GM18868 (cell line): Measurements from ENCODE around the gene RANBP9.

Experiments used
- ATAC-seq: cut with Tn5 transposase; IDR thresholded peaks from one replicate; pipeline ENCODE4 v1.9.1; 2021; ENCODE audit warnings: mild to moderate bottlenecking, moderate library complexity; ENCODE audit not compliant: unreplicated experiment

RANBP9 gene

GRCh38 chr6:13604546-13605416 is 106.9 kb downstream of the RANBP9 start:
- ATAC-seq: no peak

GRCh38 chr6:13604135-13604534 is 107.5 kb downstream of the RANBP9 start:
- no peak for ATAC-seq

DNA sequence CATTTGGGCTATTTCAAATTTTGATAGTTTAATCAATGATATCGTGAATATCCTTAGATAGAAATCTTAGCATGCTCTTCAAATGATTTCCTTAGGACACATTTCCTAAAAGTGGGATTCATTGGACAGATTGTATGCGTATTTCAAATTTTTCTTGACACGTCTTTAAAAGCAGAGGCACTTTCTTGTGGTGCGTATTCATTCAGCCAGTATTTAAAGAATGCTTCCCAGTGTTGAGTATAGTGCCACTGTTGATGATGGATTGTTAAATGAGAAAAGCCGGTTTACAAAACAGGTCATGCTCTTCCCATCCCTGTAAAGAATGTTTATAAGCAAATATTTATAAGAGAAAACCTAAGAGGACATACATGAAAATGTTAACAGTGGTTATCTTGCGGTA is 111.6 kb downstream of the RANBP9 start:
- ATAC-seq: no peak

GRCh38 chr6:13597073-13597472 is 114.6 kb downstream of the RANBP9 start:
- no peak for ATAC-seq

DNA sequence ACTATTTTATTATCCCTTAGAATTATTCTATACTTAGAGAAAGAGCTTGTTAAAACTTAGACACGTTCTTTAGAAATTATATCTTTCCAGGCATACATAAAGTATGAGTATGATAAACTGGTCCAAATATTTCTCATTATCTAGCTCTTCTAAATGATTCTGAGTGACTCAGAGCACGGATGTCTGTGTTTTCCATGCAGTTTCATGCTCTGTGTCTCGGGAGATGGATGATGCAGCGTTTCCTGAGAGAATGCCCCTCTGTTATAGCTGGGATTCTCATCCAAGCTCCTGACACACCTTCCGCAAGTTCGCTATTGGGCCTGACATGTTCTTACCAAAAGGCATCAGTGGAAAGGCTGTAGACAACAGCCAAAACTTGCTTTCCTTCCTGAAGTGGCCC is 117.9 kb downstream of the RANBP9 start:
- no peak for ATAC-seq

DNA sequence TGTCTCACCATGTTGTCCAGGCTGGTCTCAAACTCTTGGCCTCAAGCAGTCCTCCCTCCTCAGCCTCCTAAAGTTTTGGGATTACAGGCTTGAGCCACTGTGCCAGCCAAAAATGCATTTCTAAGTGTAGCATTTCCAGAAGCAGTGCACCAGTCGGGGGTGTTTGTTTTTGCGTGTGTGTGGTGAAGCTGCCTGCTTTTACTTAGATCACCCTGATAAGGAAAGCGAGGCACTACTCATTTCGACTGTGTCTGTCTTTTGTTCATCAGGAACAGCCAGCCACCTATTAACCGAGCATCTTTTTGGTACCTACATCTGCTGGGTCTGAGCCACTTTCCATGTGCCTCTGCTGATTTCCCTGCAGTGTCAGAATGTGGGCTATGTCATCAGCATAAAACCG is 118.5 kb downstream of the RANBP9 start:
- ATAC-seq: no peak

- ATAC-seq: no peak
These were observed 120.3 kb downstream of the RANBP9 start for GRCh38 chr6:13591205-13591921.

GRCh38 chr6:13590574-13591153 is 121.0 kb downstream of the RANBP9 start:
- no peak for ATAC-seq

DNA sequence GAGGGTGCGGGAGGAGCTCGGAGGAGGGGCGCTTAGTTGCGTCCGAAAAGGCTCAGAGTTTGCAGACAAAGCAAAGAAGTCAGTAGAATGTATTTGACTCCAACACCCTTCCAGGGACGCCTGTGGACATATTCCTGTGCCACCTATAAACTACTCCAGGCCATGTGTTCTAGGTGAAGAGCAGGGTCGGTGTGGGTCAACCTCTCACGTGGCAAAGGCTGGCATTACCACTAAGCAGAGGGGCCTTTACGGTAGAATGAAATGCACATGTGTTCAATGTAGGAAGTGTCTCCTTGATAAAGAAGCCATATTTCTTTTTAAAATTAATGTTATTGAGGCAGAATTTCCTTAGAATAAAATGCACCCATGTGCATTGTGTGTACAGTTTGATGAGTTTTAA is 121.8 kb downstream of the RANBP9 start:
- no peak for ATAC-seq

DNA sequence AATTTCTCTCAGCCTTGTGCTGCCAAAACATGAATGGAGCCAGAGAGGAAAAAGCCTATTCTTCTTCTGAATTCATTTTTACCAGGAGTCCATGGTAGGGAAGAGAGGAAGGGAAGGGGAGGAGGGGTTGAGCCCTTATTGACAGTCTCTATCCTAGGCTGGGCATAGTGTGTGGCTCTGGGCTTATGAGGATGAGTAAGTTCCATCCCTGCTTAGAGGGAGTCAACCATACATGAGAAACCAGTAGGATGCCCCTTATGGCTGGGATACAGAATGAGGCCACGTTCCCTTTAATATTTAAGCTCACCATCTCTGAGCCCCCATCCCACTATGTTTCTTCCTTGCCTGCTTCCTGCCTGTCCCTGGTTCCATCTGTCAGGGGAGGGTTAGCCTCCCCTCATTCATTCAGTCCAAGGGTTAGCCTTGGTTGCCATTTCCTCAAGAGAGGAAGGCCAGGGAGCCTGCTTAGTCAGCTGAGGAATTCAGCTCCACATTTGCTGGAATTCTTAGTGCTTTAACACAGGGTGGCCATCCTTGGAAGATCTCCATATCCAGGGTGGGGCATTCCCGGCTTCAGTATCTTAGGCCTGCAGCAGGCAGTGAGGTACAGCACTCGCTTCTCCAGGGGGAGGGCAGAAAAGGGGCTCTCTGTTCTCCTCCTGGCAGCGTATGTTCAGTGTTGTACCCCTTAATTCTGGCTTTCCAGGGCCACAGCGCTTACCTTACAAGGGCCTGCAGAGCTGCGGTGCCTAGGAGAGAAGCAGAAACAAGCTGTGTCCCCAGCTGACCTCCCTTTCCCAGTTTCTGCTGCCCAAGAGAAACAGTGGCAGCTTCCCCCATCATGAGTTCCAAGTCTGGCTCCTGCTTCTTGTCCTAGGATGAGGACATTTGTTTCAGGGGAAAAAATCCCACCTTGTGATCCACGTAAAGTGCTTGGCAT is 124.8 kb downstream of the RANBP9 start:
- no peak for ATAC-seq

DNA sequence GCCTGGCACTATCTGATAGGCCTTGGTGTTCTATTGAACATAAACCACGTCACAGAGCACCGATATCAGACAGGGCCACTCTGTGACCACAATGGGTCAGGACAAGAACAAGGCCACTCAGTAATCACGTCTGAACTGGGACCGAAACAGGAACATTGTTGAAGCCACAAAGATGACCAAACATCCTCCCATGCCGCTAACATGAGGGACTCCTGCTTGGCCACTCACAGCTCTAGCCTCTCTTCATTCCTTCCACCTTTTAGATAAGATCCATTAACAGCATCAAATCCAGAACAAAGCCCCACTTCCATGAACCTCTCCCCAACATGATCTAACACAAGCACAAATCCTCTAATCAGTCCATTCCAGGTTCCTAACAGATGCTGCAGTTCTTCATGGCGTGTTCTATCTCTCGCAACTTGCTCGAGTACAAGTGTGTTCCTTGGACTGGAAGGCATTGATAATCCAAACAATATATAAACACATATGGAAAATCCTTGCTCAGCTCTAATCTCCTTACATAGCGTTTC is 129.9 kb downstream of the RANBP9 start:
- ATAC-seq: no peak

DNA sequence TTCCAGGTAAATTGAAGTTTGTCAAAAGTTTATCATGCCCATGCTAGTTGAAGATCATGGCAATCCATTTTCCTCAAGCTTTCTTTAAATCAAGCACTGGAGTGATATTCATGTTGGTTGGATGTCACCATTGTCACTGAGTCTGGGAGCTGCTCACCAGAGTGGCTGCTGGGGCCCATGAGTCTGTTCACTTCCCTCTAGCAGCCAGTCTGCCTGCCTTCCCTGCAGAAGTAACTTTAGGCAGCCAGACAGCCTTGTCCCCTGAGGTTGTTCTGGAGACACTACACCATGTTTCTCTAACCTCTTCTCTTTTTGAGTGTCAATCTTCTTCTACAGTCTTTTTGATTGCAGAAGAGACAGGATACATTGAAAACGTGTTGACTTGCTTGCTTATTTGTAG is 131.7 kb downstream of the RANBP9 start:
- no peak for ATAC-seq

GRCh38 chr6:13577926-13578325 is 133.7 kb downstream of the RANBP9 start:
- no peak for ATAC-seq

DNA sequence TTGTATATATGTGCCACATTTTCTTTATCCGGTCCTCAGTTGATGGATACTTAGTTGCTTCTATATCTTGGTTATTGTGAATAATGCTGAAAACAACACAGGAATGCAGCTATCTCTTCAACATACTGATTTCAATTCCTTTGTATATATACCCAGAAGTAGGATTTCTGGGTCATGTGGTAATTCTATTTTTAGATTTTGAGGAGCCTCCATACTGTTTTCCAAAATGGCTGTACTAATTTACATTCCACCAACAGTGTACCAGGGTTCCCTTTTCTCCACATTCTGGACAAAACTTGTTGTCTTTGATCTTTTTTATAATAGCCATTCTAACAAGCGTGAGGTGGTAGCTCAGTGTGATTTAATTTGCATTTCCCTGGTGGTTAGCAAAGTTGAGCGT is 135.6 kb downstream of the RANBP9 start:
- ATAC-seq: no peak

GRCh38 chr6:13575377-13575775 is 136.3 kb downstream of the RANBP9 start:
- ATAC-seq: no peak

DNA sequence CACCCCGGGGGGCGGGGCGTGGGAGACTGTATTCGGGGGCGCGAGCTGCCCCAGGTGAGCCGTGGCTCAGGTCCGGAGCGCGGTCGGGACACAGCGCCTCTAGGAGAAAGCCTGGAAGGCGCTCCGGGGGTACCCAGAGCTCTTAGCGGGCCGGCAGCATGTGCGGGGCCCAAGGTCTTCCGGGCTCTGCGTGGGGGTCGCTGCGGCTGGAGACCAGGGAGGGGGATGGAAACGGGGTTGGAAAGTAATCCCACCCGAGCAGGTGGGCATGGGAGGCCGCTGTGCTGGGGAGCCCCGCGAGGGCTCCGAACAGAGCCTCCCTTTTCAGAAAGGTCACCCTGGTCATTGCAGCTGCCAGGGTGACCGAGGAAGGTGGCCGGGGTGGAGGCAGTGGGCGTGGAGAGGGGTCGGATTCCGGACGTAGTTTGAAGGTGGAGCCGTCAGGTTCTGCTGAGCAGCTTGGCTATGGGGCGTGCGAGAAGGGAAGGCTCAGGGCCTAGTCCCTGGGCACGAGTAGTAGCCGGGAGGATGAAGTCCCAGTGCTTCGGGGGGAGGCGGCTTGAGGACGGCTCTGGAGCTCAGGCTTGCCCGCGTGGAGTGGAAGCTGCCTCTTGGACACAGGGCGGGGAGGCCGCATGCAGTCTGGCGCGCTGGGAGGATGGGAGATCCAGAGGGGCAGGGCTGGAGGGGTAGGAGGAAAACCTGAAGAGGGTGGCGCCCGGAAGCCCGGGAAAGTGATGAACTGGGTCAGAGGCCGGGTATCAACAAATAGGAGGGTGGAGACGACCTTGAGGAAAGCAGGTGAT is 136.9 kb downstream of the RANBP9 start, which contains the start of gene SIRT5:
Gene SIRT5, plus strand, starts transcription at position 31 of the 806 bp plus-strand sequence. CDS start 9,510 bp downstream, outside the sequence.
- ATAC-seq: peak; percentile 57

GRCh38 chr6:13574149-13574570 is 137.5 kb downstream of the RANBP9 start:
- peak; percentile 81 for ATAC-seq

DNA sequence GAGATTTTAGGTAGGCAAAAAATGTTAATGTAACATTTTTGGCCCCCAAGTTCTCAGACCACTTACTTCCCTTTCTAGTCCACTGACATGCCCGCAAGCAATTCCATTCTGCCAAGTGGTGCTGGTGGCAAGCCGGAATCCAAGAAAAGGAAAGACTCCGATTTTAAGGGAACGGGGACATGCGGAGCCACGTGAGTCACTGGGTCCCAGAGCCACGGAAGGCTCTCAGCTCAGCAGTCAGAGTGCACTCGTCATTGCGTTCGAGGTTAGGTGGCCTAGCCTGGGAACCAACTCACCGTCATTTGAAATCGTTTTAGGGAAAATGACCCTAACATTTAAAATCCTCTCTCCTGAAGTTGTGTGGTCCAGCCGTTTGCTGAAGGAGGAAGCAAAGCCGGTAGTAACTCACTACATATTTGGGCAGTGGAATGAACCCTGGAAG is 137.9 kb downstream of the RANBP9 start:
- ATAC-seq: no peak

GRCh38 chr6:13572951-13573654 is 138.5 kb downstream of the RANBP9 start:
- ATAC-seq: no peak
